ENCODE results near the gene FRMD4A.

- TF ChIP-seq CTCF (IDR thresholded peaks at IDR 0.05): no peak
- TF ChIP-seq POLR2AphosphoS5 (IDR thresholded peaks at IDR 0.05): no peak
- no peak for TF ChIP-seq POLR2A (IDR thresholded peaks at IDR 0.05)
Measured at GRCh38 chr10:13795653-13796555, 534.8 kb downstream of the FRMD4A start.
